GM06990 (cell line): Measurements from ENCODE around the gene TMEM117.

Source experiments
- DNase-seq: peaks from one replicate; pipeline ENCODE4 v3.0.0-alpha.2; 2011; ENCODE audit not compliant: insufficient read length; ENCODE audit errors: extremely low read depth
- H3K27me3 ChIP-seq: replicated peaks from 2 replicates; pipeline ENCODE4 v1.6.0; 2011; ENCODE audit warnings: low read length; ENCODE audit not compliant: control insufficient read depth, insufficient read depth
- H3K36me3 ChIP-seq: 2 replicates; pipeline ENCODE4 v1.5.1; 2011; ENCODE audit warnings: low read length; ENCODE audit not compliant: control insufficient read depth, insufficient read depth
- H3K4me3 ChIP-seq: replicated peaks from 2 replicates; pipeline ENCODE4 v1.5.1; 2011; ENCODE audit warnings: low read depth, mild to moderate bottlenecking, control low read depth, low read length
- TF ChIP-seq, protein P1 (sequence below): IDR thresholded peaks from 2 replicates; pipeline ENCODE4 v1.5.1; 2011; ENCODE audit warnings: low read length, control low read depth, mild to moderate bottlenecking, inconsistent platforms; ENCODE audit not compliant: insufficient read depth, poor library complexity, severe bottlenecking

Gene TMEM117

DNA sequence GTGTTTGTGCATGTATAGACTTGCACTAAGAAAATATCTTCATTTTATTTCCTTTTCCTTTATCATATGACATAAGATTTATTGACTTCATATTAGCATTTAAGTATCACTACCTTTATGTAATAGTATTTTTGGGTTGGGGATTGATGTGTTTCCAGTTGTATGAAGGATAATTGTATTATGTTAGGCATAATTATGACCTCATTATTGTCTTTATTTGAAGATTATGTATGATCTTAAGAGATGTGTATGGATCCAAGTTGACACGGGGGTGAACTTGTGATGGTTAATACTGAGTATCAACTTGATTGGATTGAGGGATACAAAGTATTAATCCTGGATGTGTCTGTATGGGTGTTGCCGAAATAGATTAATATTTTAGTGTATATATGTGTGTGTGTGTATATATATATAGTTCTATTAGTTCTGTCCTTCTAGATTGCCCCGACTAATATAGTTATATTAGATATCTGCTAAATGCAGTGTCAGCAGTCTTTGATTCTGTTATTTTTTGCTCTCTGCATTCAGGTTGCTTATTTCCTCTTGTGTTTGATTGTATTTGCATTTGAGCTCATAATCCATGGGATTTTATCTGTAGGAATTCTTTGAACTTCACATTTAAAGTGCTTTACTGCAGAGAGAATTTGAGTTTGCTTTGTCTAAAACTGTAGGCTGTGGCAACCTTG is 211.0 kb downstream of the TMEM117 start:
- TF ChIP-seq, protein P1, sequence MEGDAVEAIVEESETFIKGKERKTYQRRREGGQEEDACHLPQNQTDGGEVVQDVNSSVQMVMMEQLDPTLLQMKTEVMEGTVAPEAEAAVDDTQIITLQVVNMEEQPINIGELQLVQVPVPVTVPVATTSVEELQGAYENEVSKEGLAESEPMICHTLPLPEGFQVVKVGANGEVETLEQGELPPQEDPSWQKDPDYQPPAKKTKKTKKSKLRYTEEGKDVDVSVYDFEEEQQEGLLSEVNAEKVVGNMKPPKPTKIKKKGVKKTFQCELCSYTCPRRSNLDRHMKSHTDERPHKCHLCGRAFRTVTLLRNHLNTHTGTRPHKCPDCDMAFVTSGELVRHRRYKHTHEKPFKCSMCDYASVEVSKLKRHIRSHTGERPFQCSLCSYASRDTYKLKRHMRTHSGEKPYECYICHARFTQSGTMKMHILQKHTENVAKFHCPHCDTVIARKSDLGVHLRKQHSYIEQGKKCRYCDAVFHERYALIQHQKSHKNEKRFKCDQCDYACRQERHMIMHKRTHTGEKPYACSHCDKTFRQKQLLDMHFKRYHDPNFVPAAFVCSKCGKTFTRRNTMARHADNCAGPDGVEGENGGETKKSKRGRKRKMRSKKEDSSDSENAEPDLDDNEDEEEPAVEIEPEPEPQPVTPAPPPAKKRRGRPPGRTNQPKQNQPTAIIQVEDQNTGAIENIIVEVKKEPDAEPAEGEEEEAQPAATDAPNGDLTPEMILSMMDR: no peak
- no peak for DNase-seq
- H3K27me3 ChIP-seq: no peaks in the 10 kb centered on the region
- H3K36me3 ChIP-seq: no peaks in the 10 kb centered on the region
- no peak overlapping the region for H3K4me3 ChIP-seq

DNA sequence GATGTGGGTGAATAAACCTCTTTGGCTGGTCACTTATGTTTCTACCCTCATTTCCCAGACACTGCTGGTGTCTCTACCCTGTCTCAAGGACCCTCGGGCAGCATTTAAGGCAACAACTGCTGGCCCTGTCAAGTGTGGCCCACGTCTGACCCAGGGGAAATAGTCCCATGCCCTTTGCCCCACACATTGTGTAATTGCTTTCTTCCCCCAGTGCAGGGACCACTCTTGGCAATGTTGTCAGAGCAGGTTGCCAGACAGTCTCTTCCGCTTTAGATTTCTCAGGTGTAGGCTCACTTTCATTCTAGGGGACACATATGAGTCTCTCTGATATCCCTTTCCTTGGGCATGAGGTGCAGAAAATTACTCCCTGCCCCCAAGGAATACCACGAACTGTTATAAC is 216.7 kb downstream of the TMEM117 start:
- TF ChIP-seq, protein P1: no peak
- no peak for DNase-seq

DNA sequence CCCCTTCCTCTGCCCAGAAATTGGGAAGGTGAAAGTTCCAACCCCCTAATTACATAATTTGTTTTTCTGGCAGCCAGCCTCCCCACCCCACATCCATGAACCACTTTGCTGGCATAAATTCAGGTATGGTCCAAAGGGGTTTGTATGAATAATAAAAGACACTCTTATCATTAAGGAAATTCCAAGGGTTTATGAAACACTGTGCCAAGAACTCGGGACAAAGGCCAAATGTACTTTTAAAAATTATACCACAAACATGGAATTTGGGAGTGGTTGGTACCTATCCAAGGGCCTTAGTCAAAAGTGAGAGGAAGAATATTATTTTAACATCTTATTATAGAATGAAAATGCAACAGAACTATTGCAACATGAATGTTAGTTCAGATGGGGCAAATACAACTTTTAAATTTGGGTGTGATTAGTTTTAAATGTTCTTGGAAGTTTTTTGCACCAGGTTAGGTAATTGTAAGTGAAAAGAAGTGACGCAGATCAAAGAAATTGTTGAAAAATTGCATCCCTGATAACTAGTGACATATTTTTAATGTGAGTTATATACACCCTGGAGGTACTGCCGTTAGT is 217.8 kb downstream of the TMEM117 start:
- Histone ChIP-seq H3K36me3 (no peaks in the 10 kb centered on the region), H3K4me3 (no peak overlapping the region), H3K27me3 (no peaks in the 10 kb centered on the region)
- TF ChIP-seq, protein P1: no peak
- no peak for DNase-seq

More for the DNA sequence above, 216.7 kb downstream of the TMEM117 start:
- H3K36me3 ChIP-seq: no peaks in the 10 kb centered on the region
- H3K4me3 ChIP-seq: no peak overlapping the region
- H3K27me3 ChIP-seq: no peaks in the 10 kb centered on the region

DNA sequence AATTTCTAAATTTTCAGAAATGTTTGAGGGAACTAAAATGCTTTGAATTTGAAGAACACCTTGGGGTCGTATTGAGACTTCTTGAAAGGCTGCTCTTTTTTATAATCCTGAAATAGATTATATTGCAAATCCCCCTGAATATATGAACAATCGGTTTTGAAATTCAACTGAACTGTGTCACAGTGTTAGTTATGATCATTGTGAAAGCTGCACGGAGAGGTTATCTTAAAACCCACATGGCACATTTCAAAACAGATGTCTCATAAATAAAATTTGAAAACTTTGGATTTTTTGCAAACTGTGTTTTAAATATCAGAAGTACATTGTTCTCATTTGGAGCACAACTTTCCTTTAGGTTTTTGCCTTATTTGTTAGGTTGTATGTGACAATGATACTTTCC is 218.4 kb downstream of the TMEM117 start:
- DNase-seq: no peak
- TF ChIP-seq, protein P1: no peak

DNA sequence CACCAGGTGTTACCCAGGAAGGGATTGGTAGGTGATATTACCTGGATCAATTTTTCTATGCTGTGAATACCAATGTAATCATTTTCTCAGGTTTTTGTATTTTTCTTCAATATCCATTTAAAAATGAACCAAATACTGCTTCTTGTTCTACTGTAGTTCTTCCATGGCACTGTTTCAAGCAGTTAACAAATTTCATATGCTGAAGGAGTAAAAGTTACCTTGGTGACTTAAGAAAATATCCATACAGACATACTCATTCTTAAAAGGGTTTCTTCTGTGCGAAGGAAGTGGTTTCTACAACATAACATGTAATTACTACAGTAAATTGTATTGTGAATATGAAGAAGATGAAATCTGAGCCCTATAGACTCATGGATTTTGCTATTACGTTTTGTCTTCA is 222.5 kb downstream of the TMEM117 start:
- no peaks in the 10 kb centered on the region for H3K36me3 ChIP-seq
- TF ChIP-seq, protein P1: no peak
- H3K27me3 ChIP-seq: no peaks in the 10 kb centered on the region
- H3K4me3 ChIP-seq: no peak overlapping the region
- no peak for DNase-seq

More for the DNA sequence above, 218.4 kb downstream of the TMEM117 start:
- Histone ChIP-seq H3K36me3 (no peaks in the 10 kb centered on the region), H3K27me3 (no peaks in the 10 kb centered on the region), H3K4me3 (no peak overlapping the region)
